ENCODE results near the gene TNKS1BP1. TPM values are rescaled to one million over a fixed set of nuclear protein-coding genes. Genes with fewer than 3 reads are reported as not detected.

TNKS1BP1 gene
- polyA plus RNA-seq, 1 donor = 103 TPM

DNA sequence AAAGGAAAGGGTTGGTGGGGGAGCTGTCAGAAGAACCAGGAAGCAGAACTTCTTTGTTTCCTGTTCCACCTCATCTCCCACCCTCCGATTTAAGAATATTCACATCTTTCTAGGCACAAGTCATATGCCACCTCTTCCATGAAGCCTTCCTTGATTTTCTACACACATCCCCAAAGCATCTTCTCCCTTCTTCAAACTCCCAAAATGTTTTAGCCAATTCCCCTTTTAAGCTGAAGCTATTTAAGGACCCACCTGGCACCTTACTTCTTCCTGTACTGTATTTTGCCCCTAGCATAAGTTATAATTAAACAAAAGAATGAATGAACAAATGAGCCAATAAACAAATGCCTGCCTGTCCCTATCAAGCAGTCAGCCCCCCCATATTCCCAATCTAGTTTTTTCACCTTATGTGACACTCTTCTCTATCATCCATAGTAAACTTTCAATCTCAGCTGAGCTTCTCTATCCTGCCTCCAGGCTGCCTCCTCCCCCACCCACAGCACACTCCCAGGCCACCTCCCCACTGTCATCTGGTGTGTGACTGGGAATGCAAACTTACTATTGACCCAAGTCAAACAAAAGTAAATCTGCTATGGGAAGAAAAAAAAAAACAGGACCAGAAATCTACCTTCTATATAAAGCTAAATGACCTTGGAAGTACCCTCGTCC, 3.9 kb downstream of the TNKS1BP1 start:
- no peak overlapping the region for H3K4me3 ChIP-seq (ENCODE audit: low read length)
- WGBS (ENCODE audit: insufficient coverage, low lambda C conversion rate) = 86% methylated on average over 1 of the region's 2 CpGs
- peaks cover 35% of the 10 kb centered on the region for H3K4me1 ChIP-seq (ENCODE audit: control insufficient read depth, insufficient read depth, low read length)

DNA sequence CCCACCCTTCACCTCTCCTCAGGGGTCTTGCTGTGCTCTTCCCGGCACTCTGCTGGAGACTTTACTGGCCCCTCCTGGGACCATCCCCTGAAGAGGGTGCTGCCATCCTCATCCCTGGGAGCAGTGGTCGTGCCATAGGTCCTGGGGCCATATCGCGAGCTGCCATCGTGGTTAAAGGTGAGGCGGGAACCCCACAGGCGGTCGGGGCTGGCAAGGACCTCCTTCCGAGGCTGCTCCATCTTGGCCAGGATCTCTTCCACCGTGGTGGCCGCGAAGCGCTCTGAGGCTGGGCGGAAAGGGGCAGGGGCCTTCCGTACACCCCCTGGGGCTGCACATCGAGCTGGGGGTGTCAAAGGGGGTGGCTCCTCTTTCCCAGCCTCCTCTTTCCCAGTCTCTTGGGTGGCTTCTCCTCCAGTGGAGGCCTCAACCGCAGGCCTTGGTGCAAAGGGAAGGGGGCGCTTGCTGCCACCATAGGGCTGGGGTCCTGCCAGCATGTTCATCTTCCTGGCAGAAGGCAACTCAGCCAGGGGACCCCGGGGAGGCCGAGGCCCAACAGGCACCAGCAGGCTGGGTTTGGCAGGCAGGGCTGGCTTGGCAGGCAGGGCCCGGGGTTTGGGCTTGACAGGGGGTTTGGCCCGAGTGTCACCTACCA, 4.6 kb downstream of the TNKS1BP1 start:
- WGBS (ENCODE audit: insufficient coverage, low lambda C conversion rate) = no CpG with 5 or more reads among the region's 22 CpGs
- peaks cover 33% of the 10 kb centered on the region for H3K4me1 ChIP-seq (ENCODE audit: control insufficient read depth, insufficient read depth, low read length)
- H3K27ac ChIP-seq (ENCODE audit: low read length) = no peak overlapping the region
- peaks cover 46% of the 10 kb centered on the region for H3K36me3 ChIP-seq (ENCODE audit: control insufficient read depth, insufficient read depth, low read length)
- DNase-seq = no peak
- no peaks in the 10 kb centered on the region for H3K27me3 ChIP-seq (ENCODE audit: control insufficient read depth, insufficient read depth, low read length)
- H3K9me3 ChIP-seq (ENCODE audit: control insufficient read depth, low read depth, low read length) = no peaks in the 10 kb centered on the region
- H3K4me3 ChIP-seq (ENCODE audit: low read length) = no peak overlapping the region

More for the DNA sequence above, 3.9 kb downstream of the TNKS1BP1 start:
- H3K27me3 ChIP-seq (ENCODE audit: control insufficient read depth, insufficient read depth, low read length) = no peaks in the 10 kb centered on the region
- peak in 1 of 2 donors; percentile 52 for DNase-seq
- no peak overlapping the region for H3K27ac ChIP-seq (ENCODE audit: low read length)
- no peaks in the 10 kb centered on the region for H3K9me3 ChIP-seq (ENCODE audit: control insufficient read depth, low read depth, low read length)
- peaks cover 42% of the 10 kb centered on the region for H3K36me3 ChIP-seq (ENCODE audit: control insufficient read depth, insufficient read depth, low read length)

DNA sequence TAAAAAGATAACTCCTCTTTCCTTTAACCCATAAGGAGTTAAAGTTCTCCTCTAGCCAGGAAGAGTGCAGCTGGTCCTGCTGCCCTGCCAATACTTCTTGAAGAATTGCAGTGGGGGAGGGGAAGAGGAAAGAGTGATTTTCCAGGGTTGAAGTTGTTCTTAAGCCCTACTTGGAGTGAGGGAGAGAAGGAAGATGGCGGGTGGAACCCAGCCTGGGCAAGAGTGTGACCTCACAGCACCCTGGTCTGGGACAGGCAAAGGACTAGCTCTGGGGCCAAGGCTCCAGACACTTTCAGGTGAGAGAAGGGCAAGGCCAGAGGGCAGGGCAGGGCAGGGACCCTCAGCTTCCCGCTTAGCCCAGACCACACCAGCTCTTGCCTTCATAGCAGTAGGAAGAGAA, 6.6 kb downstream of the TNKS1BP1 start:
- Histone ChIP-seq H3K4me3 (ENCODE audit: low read length) (no peak overlapping the region), H3K27ac (ENCODE audit: low read length) (peak overlapping the region; percentile 5), H3K4me1 (ENCODE audit: control insufficient read depth, insufficient read depth, low read length) (peaks cover 37% of the 10 kb centered on the region), H3K36me3 (ENCODE audit: control insufficient read depth, insufficient read depth, low read length) (peaks cover 66% of the 10 kb centered on the region), H3K27me3 (ENCODE audit: control insufficient read depth, insufficient read depth, low read length) (no peaks in the 10 kb centered on the region), H3K9me3 (ENCODE audit: control insufficient read depth, low read depth, low read length) (no peaks in the 10 kb centered on the region)
- peak in 1 of 2 donors; percentile 37 for DNase-seq
- no CpG with 5 or more reads among the region's 2 CpGs for WGBS (ENCODE audit: insufficient coverage, low lambda C conversion rate)

- Histone ChIP-seq H3K27me3 (ENCODE audit: control insufficient read depth, insufficient read depth, low read length) (no peaks in the 10 kb centered on the region), H3K9me3 (ENCODE audit: control insufficient read depth, low read depth, low read length) (no peaks in the 10 kb centered on the region), H3K4me3 (ENCODE audit: low read length) (no peak overlapping the region), H3K36me3 (ENCODE audit: control insufficient read depth, insufficient read depth, low read length) (peaks cover 77% of the 10 kb centered on the region), H3K4me1 (ENCODE audit: control insufficient read depth, insufficient read depth, low read length) (peaks cover 36% of the 10 kb centered on the region), H3K27ac (ENCODE audit: low read length) (no peak overlapping the region)
- WGBS (ENCODE audit: insufficient coverage, low lambda C conversion rate) = no CpG with 5 or more reads among the region's 3 CpGs
- DNase-seq = no peak
Measured at GRCh38 chr11:57316017-57316416, 8.7 kb downstream of the TNKS1BP1 start.

GRCh38 chr11:57315491-57315890, 9.3 kb downstream of the TNKS1BP1 start:
- WGBS (ENCODE audit: insufficient coverage, low lambda C conversion rate) = no CpG with 5 or more reads among the region's 8 CpGs
- no peaks in the 10 kb centered on the region for H3K9me3 ChIP-seq (ENCODE audit: control insufficient read depth, low read depth, low read length)
- DNase-seq = peak in 1 of 2 donors; percentile 37
- no peak overlapping the region for H3K4me3 ChIP-seq (ENCODE audit: low read length)
- H3K4me1 ChIP-seq (ENCODE audit: control insufficient read depth, insufficient read depth, low read length) = peaks cover 37% of the 10 kb centered on the region
- no peaks in the 10 kb centered on the region for H3K27me3 ChIP-seq (ENCODE audit: control insufficient read depth, insufficient read depth, low read length)
- H3K27ac ChIP-seq (ENCODE audit: low read length) = no peak overlapping the region
- H3K36me3 ChIP-seq (ENCODE audit: control insufficient read depth, insufficient read depth, low read length) = peaks cover 74% of the 10 kb centered on the region

DNA sequence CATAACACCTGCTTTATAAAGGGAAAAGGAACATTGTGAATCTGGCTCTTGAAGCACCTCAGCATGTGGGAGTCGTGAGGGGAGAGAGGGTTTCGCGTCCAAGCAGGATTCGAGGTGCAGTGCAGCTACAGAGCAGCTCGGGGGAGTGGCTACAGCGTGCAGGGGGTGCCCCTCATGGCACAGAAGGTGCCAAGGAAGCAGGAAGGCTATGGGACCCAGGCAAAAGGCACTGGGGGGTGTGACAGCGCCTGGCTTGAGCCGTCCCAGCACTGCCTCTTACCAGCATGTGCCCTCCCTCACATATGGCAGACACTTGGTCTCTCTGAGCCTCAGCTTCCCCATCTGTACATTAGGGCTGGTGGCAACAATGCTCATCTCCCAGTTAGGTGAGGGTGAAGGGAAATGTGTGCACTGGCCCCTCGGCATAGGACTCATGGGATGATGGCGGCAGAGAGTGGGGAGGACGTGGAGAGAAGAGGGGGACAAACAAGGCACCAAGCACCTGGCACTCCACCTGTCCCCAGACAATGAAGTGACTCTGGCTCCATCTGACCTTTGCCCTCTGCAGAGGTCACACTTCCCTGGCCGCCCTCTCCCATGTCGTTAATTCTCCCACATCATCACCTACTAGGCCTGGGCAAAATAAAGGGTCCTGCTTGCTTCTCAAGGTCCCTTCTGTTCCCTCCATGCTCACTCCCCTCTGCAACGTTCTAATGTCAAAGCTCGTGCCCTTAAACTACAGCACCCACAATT, 10.4 kb downstream of the TNKS1BP1 start:
- Histone ChIP-seq H3K27me3 (ENCODE audit: control insufficient read depth, insufficient read depth, low read length) (no peaks in the 10 kb centered on the region), H3K4me3 (ENCODE audit: low read length) (no peak overlapping the region), H3K4me1 (ENCODE audit: control insufficient read depth, insufficient read depth, low read length) (peaks cover 44% of the 10 kb centered on the region), H3K36me3 (ENCODE audit: control insufficient read depth, insufficient read depth, low read length) (peaks cover 77% of the 10 kb centered on the region), H3K27ac (ENCODE audit: low read length) (peak overlapping the region; percentile 92), H3K9me3 (ENCODE audit: control insufficient read depth, low read depth, low read length) (no peaks in the 10 kb centered on the region)
- no CpG with 5 or more reads among the region's 15 CpGs for WGBS (ENCODE audit: insufficient coverage, low lambda C conversion rate)
- no peak for DNase-seq

DNA sequence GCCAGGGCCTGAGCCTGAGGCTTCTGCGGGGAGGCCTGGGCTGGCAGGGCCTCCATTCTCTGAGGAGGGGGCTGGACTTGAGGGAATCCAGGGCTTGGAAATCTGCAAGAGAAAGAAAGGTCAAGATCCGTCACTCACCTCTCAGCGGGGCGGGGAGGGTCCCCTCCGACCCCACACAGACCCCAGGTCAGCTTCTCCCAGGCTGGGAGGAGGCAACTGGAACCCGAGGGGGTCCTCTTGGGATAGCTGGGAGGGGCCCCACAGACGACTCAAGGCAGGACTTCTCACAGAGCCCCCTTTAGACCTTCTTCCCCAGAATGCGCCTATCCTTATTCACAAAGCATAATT, 11.0 kb downstream of the TNKS1BP1 start:
- no peak for DNase-seq
- Histone ChIP-seq H3K4me3 (ENCODE audit: low read length) (no peak overlapping the region), H3K9me3 (ENCODE audit: control insufficient read depth, low read depth, low read length) (no peaks in the 10 kb centered on the region), H3K36me3 (ENCODE audit: control insufficient read depth, insufficient read depth, low read length) (peaks cover 80% of the 10 kb centered on the region), H3K27ac (ENCODE audit: low read length) (peak overlapping the region; percentile 92), H3K4me1 (ENCODE audit: control insufficient read depth, insufficient read depth, low read length) (peaks cover 50% of the 10 kb centered on the region), H3K27me3 (ENCODE audit: control insufficient read depth, insufficient read depth, low read length) (no peaks in the 10 kb centered on the region)
- no CpG with 5 or more reads among the region's 8 CpGs for WGBS (ENCODE audit: insufficient coverage, low lambda C conversion rate)

DNA sequence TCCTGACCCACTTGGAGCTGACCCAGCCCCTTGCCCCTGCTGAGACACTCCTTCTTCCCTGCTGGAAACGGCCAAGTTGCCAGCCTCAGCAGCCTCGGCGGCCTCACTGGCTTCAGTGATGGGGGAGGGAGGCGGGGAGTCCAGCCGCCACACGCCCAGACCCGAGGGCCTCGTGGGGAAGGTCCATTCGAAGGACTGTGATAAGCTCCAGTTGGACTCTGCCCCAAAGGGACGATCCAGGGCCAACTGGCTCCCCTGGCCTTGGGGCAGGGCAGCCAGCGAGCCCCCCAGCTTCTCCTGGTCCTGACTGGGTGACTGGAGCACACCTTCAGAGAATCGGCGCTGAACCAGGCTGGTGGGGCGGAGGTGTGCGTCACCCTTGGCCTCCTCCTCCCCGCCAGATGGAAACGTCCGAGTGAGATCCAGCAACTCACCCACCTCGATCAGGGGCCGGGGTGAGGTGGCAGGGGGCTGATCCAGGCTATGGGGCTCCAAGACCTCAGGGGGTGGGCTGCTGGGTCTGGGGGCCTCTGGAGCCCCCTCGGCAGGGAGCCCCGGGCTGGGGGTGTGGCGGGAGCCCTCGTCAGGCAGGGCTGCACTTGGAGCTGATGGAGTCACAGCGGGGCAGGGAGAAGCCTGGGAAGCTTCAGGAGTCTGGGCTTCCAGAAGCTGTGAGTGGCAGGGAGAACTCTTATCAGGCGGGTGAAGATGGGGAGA, 11.5 kb downstream of the TNKS1BP1 start:
- DNase-seq = peak; percentile 74 to 90
- Histone ChIP-seq H3K4me3 (ENCODE audit: low read length) (no peak overlapping the region), H3K27me3 (ENCODE audit: control insufficient read depth, insufficient read depth, low read length) (no peaks in the 10 kb centered on the region), H3K9me3 (ENCODE audit: control insufficient read depth, low read depth, low read length) (no peaks in the 10 kb centered on the region), H3K27ac (ENCODE audit: low read length) (peak overlapping the region; percentile 92), H3K36me3 (ENCODE audit: control insufficient read depth, insufficient read depth, low read length) (peaks cover 81% of the 10 kb centered on the region), H3K4me1 (ENCODE audit: control insufficient read depth, insufficient read depth, low read length) (peaks cover 53% of the 10 kb centered on the region)
- no CpG with 5 or more reads among the region's 26 CpGs for WGBS (ENCODE audit: insufficient coverage, low lambda C conversion rate)

- peaks cover 58% of the 10 kb centered on the region for H3K4me1 ChIP-seq (ENCODE audit: control insufficient read depth, insufficient read depth, low read length)
- no CpG with 5 or more reads among the region's 10 CpGs for WGBS (ENCODE audit: insufficient coverage, low lambda C conversion rate)
- no peak for DNase-seq
- H3K4me3 ChIP-seq (ENCODE audit: low read length) = no peak overlapping the region
- peaks cover 78% of the 10 kb centered on the region for H3K36me3 ChIP-seq (ENCODE audit: control insufficient read depth, insufficient read depth, low read length)
- H3K27ac ChIP-seq (ENCODE audit: low read length) = peak overlapping the region; percentile 92
- no peaks in the 10 kb centered on the region for H3K9me3 ChIP-seq (ENCODE audit: control insufficient read depth, low read depth, low read length)
- H3K27me3 ChIP-seq (ENCODE audit: control insufficient read depth, insufficient read depth, low read length) = no peaks in the 10 kb centered on the region
Measured at GRCh38 chr11:57312511-57313021, 12.2 kb downstream of the TNKS1BP1 start.

Measured in large intestine (tissue), 3 donors.